ENCODE data around the gene TMEM60.

Gene TMEM60

GRCh38 chr7:77813180-77813579, 14.9 kb upstream of the TMEM60 start:
- no peaks in the 10 kb centered on the region for H3K4me1 ChIP-seq (ENCODE audit: control insufficient read depth, insufficient read depth, low read depth, low read length)
- peaks cover 0 to 6% of the 10 kb centered on the region in 2 experiments for H3K36me3 ChIP-seq (ENCODE audit: control insufficient read depth in 1 of 2, insufficient read depth in 2 of 2, low read depth in 1 of 2, low read length in 2 of 2)
- H3K14ac ChIP-seq (ENCODE audit: low read length in 2 of 2), result no peak overlapping the region
- H2BK12ac ChIP-seq (ENCODE audit: low read length in 2 of 2), result no peak overlapping the region
- H2BK120ac ChIP-seq (ENCODE audit: low read depth, low read length), result no peak overlapping the region
- no peaks in the 10 kb centered on the region for H3K27me3 ChIP-seq (ENCODE audit: control insufficient read depth in 1 of 2, insufficient read depth in 1 of 2, low read length in 2 of 2)
- H3K79me1 ChIP-seq (replicated peaks; ENCODE audit: low read length, poor library complexity, severe bottlenecking), result peaks cover 14% of the 10 kb centered on the region
- H3K23ac ChIP-seq (ENCODE audit: low read length in 2 of 2), result no peak overlapping the region
- no peak overlapping the region for H3K18ac ChIP-seq (ENCODE audit: low read depth in 1 of 2, low read length in 2 of 2)
- peaks cover 19% of the 10 kb centered on the region for H3K9me3 ChIP-seq (ENCODE audit: control insufficient read depth, low read length)
- no peak overlapping the region for H2AFZ ChIP-seq (ENCODE audit: low read depth, low read length)
- H4K91ac ChIP-seq (ENCODE audit: low read length), result no peak overlapping the region
- no peak overlapping the region for H3K4me3 ChIP-seq (ENCODE audit: insufficient read depth in 1 of 2, low read depth in 1 of 2, low read length in 2 of 2)
- H4K8ac ChIP-seq (ENCODE audit: low read length), result no peak overlapping the region
- H2AK5ac ChIP-seq (ENCODE audit: low read length, severe bottlenecking), result no peak overlapping the region
- no peak overlapping the region for H2BK15ac ChIP-seq (ENCODE audit: low read depth, poor library complexity, severe bottlenecking)
- H2BK5ac ChIP-seq (ENCODE audit: low read depth, low read length, poor library complexity, severe bottlenecking), result no peak overlapping the region
- H3K9ac ChIP-seq (ENCODE audit: low read length), result no peak overlapping the region
- no peak overlapping the region for H3K4me2 ChIP-seq (ENCODE audit: low read length, poor library complexity, severe bottlenecking)
- 97% methylated on average over 2 of the region's 2 CpGs for WGBS
- no peak overlapping the region for H3K4ac ChIP-seq (ENCODE audit: low read depth in 1 of 2, low read length in 2 of 2)
- DNase-seq, result no peak
- no peak overlapping the region for H3K27ac ChIP-seq (ENCODE audit: low read length, poor library complexity, severe bottlenecking)

- H2BK5ac ChIP-seq (ENCODE audit: low read depth, low read length, poor library complexity, severe bottlenecking), result no peak overlapping the region
- H3K4me2 ChIP-seq (ENCODE audit: low read length, poor library complexity, severe bottlenecking), result no peak overlapping the region
- no peak overlapping the region for H3K27ac ChIP-seq (ENCODE audit: low read length, poor library complexity, severe bottlenecking)
- peaks cover 25% of the 10 kb centered on the region for H3K9me3 ChIP-seq (ENCODE audit: control insufficient read depth, low read length)
- no peak overlapping the region for H2BK15ac ChIP-seq (ENCODE audit: low read depth, poor library complexity, severe bottlenecking)
- no peak overlapping the region for H4K91ac ChIP-seq (ENCODE audit: low read length)
- no peak overlapping the region for H2BK12ac ChIP-seq (ENCODE audit: low read length in 2 of 2)
- no peak overlapping the region for H4K8ac ChIP-seq (ENCODE audit: low read length)
- no peak overlapping the region for H3K14ac ChIP-seq (ENCODE audit: low read length in 2 of 2)
- H3K4me3 ChIP-seq (ENCODE audit: insufficient read depth in 1 of 2, low read depth in 1 of 2, low read length in 2 of 2), result peak overlapping the region in 1 of 2 experiments; percentile 1
- H3K4ac ChIP-seq (ENCODE audit: low read depth in 1 of 2, low read length in 2 of 2), result no peak overlapping the region
- H2AFZ ChIP-seq (ENCODE audit: low read depth, low read length), result no peak overlapping the region
- H3K4me1 ChIP-seq (ENCODE audit: control insufficient read depth, insufficient read depth, low read depth, low read length), result no peaks in the 10 kb centered on the region
- H3K79me1 ChIP-seq (replicated peaks; ENCODE audit: low read length, poor library complexity, severe bottlenecking), result peaks cover 12% of the 10 kb centered on the region
- H3K27me3 ChIP-seq (ENCODE audit: control insufficient read depth in 1 of 2, insufficient read depth in 1 of 2, low read length in 2 of 2), result no peaks in the 10 kb centered on the region
- peak overlapping the region; percentile 57 for H3K9ac ChIP-seq (ENCODE audit: low read length)
- no peak overlapping the region for H2AK5ac ChIP-seq (ENCODE audit: low read length, severe bottlenecking)
- H3K36me3 ChIP-seq (ENCODE audit: control insufficient read depth in 1 of 2, insufficient read depth in 2 of 2, low read depth in 1 of 2, low read length in 2 of 2), result peaks cover 0 to 6% of the 10 kb centered on the region in 2 experiments
- no CpG with 5 or more reads among the region's 1 CpG for WGBS
- no peak overlapping the region for H3K23ac ChIP-seq (ENCODE audit: low read length in 2 of 2)
- no peak overlapping the region for H3K18ac ChIP-seq (ENCODE audit: low read depth in 1 of 2, low read length in 2 of 2)
- DNase-seq, result peak; percentile 86
- no peak overlapping the region for H2BK120ac ChIP-seq (ENCODE audit: low read depth, low read length)
These were observed 14.1 kb upstream of the TMEM60 start for GRCh38 chr7:77812290-77812685.

GRCh38 chr7:77811516-77812289, 13.5 kb upstream of the TMEM60 start:
- no peak overlapping the region for H2AFZ ChIP-seq (ENCODE audit: low read depth, low read length)
- no peak overlapping the region for H3K4me2 ChIP-seq (ENCODE audit: low read length, poor library complexity, severe bottlenecking)
- H3K27ac ChIP-seq (ENCODE audit: low read length, poor library complexity, severe bottlenecking), result no peak overlapping the region
- no peak overlapping the region for H2BK15ac ChIP-seq (ENCODE audit: low read depth, poor library complexity, severe bottlenecking)
- 81% methylated on average over 2 of the region's 2 CpGs for WGBS
- H3K4me1 ChIP-seq (ENCODE audit: control insufficient read depth, insufficient read depth, low read depth, low read length), result no peaks in the 10 kb centered on the region
- H3K4me3 ChIP-seq (ENCODE audit: insufficient read depth in 1 of 2, low read depth in 1 of 2, low read length in 2 of 2), result peak overlapping the region in 1 of 2 experiments; percentile 1
- H4K8ac ChIP-seq (ENCODE audit: low read length), result no peak overlapping the region
- H3K36me3 ChIP-seq (ENCODE audit: control insufficient read depth in 1 of 2, insufficient read depth in 2 of 2, low read depth in 1 of 2, low read length in 2 of 2), result peaks cover 0 to 4% of the 10 kb centered on the region in 2 experiments
- H3K9ac ChIP-seq (ENCODE audit: low read length), result peak overlapping the region; percentile 57
- peaks cover 12% of the 10 kb centered on the region for H3K79me1 ChIP-seq (replicated peaks; ENCODE audit: low read length, poor library complexity, severe bottlenecking)
- H2AK5ac ChIP-seq (ENCODE audit: low read length, severe bottlenecking), result no peak overlapping the region
- peaks cover 20% of the 10 kb centered on the region for H3K9me3 ChIP-seq (ENCODE audit: control insufficient read depth, low read length)
- H2BK5ac ChIP-seq (ENCODE audit: low read depth, low read length, poor library complexity, severe bottlenecking), result no peak overlapping the region
- no peak overlapping the region for H3K18ac ChIP-seq (ENCODE audit: low read depth in 1 of 2, low read length in 2 of 2)
- H2BK120ac ChIP-seq (ENCODE audit: low read depth, low read length), result no peak overlapping the region
- H3K27me3 ChIP-seq (ENCODE audit: control insufficient read depth in 1 of 2, insufficient read depth in 1 of 2, low read length in 2 of 2), result no peaks in the 10 kb centered on the region
- no peak overlapping the region for H3K14ac ChIP-seq (ENCODE audit: low read length in 2 of 2)
- no peak for DNase-seq
- no peak overlapping the region for H2BK12ac ChIP-seq (ENCODE audit: low read length in 2 of 2)
- no peak overlapping the region for H3K23ac ChIP-seq (ENCODE audit: low read length in 2 of 2)
- no peak overlapping the region for H4K91ac ChIP-seq (ENCODE audit: low read length)
- no peak overlapping the region for H3K4ac ChIP-seq (ENCODE audit: low read depth in 1 of 2, low read length in 2 of 2)

DNA sequence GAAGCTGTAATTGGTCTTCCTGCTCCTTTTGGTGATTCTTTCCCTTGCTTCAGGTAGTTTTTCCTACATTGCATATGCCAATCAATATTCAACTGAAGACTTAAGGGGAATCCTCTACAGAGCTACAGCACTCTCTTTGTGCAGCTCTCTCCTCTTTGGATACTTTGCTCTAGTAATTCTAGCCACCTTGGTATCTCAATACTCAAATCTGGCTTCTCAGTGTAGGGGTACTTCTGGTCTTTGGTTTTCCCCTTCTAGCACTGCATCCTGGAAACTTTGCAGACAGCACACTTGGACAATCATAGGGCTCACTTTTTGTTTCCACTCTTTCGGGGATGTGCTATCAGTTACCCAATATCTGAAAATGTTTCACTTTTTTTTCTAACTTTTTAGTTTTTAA, 10.3 kb upstream of the TMEM60 start:
- Histone ChIP-seq H4K8ac (ENCODE audit: low read length) (no peak overlapping the region), H3K36me3 (ENCODE audit: control insufficient read depth in 1 of 2, insufficient read depth in 2 of 2, low read depth in 1 of 2, low read length in 2 of 2) (no peaks in the 10 kb centered on the region), H3K18ac (ENCODE audit: low read depth in 1 of 2, low read length in 2 of 2) (no peak overlapping the region), H2BK15ac (ENCODE audit: low read depth, poor library complexity, severe bottlenecking) (no peak overlapping the region), H3K9ac (ENCODE audit: low read length) (no peak overlapping the region), H3K14ac (ENCODE audit: low read length in 2 of 2) (no peak overlapping the region), H3K4me1 (ENCODE audit: control insufficient read depth, insufficient read depth, low read depth, low read length) (no peaks in the 10 kb centered on the region), H3K27me3 (ENCODE audit: control insufficient read depth in 1 of 2, insufficient read depth in 1 of 2, low read length in 2 of 2) (no peaks in the 10 kb centered on the region), H2BK120ac (ENCODE audit: low read depth, low read length) (no peak overlapping the region), H2BK5ac (ENCODE audit: low read depth, low read length, poor library complexity, severe bottlenecking) (no peak overlapping the region), H3K4me3 (ENCODE audit: insufficient read depth in 1 of 2, low read depth in 1 of 2, low read length in 2 of 2) (no peak overlapping the region), H3K4ac (ENCODE audit: low read depth in 1 of 2, low read length in 2 of 2) (no peak overlapping the region), H4K91ac (ENCODE audit: low read length) (no peak overlapping the region), H3K4me2 (ENCODE audit: low read length, poor library complexity, severe bottlenecking) (no peak overlapping the region), H2AFZ (ENCODE audit: low read depth, low read length) (no peak overlapping the region), H3K23ac (ENCODE audit: low read length in 2 of 2) (no peak overlapping the region), H3K27ac (ENCODE audit: low read length, poor library complexity, severe bottlenecking) (no peak overlapping the region), H3K79me1 (replicated peaks; ENCODE audit: low read length, poor library complexity, severe bottlenecking) (peaks cover 7% of the 10 kb centered on the region), H2BK12ac (ENCODE audit: low read length in 2 of 2) (no peak overlapping the region), H3K9me3 (ENCODE audit: control insufficient read depth, low read length) (peaks cover 27% of the 10 kb centered on the region), H2AK5ac (ENCODE audit: low read length, severe bottlenecking) (no peak overlapping the region)
- DNase-seq, result no peak
- no CpG with 5 or more reads among the region's 1 CpG for WGBS
